GM12873 (cell line): ENCODE results near the gene LIX1L.

Source experiments
- TF ChIP-seq, protein P1 (sequence below): IDR thresholded peaks from 2 replicates; pipeline ENCODE4 v1.5.1; 2012; ENCODE audit warnings: low read depth, mild to moderate bottlenecking, moderate library complexity, low read length, control low read depth; ENCODE audit not compliant: insufficient read depth; ENCODE audit errors: missing control alignments

Gene LIX1L

DNA sequence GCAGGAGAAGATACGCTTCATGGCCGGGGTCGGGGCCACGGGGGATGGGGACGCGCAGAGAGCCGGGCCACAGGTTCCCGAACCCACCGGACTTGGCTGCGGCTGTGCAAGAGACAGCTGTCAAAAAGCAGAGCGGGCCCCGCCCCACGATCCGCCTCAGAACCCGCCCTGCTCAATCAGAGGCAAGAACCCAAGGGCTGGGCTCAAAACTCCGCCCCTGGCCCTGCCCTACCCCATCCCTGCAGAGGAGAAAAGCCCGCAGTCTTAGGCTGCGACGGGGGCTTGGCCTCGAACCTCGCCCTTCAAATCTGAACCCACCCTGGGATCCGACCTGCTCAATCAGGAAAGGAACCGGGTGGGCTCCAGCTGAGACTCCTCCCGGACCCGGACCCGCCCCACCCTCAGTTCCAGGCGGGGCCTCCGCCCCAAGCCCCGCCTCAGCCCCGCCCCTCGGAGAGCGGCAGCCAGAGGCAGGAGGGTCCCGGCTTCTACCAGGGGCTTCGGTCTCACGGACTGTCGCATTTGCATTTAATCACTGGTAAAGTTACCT lies 72.0 kb downstream of the LIX1L start, which contains the start of gene ANKRD35:
Gene ANKRD35 (minus strand): TSS at position 129 of the 550 bp plus-strand sequence. CDS start 108 bp downstream, at position 21.
- TF ChIP-seq, protein P1, sequence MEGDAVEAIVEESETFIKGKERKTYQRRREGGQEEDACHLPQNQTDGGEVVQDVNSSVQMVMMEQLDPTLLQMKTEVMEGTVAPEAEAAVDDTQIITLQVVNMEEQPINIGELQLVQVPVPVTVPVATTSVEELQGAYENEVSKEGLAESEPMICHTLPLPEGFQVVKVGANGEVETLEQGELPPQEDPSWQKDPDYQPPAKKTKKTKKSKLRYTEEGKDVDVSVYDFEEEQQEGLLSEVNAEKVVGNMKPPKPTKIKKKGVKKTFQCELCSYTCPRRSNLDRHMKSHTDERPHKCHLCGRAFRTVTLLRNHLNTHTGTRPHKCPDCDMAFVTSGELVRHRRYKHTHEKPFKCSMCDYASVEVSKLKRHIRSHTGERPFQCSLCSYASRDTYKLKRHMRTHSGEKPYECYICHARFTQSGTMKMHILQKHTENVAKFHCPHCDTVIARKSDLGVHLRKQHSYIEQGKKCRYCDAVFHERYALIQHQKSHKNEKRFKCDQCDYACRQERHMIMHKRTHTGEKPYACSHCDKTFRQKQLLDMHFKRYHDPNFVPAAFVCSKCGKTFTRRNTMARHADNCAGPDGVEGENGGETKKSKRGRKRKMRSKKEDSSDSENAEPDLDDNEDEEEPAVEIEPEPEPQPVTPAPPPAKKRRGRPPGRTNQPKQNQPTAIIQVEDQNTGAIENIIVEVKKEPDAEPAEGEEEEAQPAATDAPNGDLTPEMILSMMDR, result no peak

DNA sequence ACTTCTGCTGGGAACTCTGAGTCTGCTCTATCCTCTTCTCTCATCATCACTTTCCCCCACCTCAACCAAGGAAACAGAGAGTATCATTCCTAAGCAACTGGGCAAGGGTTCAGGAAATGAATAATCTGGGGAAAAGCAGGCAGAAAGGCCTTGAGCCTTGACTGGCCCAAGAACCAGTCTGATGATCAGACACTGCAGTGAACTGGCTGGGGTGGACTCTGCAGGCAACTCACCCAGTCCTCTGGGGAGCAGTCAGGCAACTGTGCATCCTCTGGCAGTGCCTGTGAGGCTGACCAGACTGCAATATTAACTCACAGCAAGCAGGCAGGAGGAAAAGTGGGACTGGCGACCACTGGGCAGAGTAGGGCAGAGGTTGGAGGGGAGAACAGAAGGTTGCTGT lies 73.1 kb downstream of the LIX1L start:
- TF ChIP-seq, protein P1, result no peak
